DOHH2 (cell line): ENCODE data around the gene CYP4F12.

ENCODE experiments used
- EZH2phosphoT487 ChIP-seq: fragments of 200-600 bp; sonication (generic); IDR thresholded peaks from 2 replicates; pipeline ENCODE4 v1.6.1; 2017; ENCODE audit warnings: borderline replicate concordance, mild to moderate bottlenecking, antibody characterized with exemption, low read length, moderate library complexity, mixed read lengths
- TF ChIP-seq, protein P1 (sequence below): fragments of 200-600 bp; sonication (generic); IDR thresholded peaks from one replicate; pipeline ENCODE4 v1.5.1; 2014; ENCODE audit warnings: antibody characterized with exemption, mild to moderate bottlenecking, low read depth, low read length; ENCODE audit not compliant: poor library complexity, severe bottlenecking

DNA sequence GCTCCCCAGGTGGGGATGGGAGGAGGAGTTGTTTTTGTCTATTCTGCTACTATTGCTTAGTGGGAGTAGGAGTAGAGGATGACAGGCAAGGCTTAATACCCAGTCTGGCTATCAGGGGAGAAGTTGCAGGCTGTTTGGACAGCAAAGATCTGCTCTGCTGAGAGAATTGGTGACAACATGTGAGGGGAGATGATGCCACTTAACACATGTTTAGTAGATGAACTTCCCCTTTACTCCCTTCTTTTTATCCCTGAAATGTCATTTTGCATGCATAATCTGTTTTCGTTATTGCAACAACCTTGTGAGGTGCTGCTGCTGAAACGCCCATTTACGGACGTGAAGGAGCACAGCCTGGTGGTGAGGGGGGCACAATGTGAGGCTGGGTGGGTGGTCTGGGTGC lies 3.0 kb upstream of the CYP4F12 start:
- TF ChIP-seq, protein P1, sequence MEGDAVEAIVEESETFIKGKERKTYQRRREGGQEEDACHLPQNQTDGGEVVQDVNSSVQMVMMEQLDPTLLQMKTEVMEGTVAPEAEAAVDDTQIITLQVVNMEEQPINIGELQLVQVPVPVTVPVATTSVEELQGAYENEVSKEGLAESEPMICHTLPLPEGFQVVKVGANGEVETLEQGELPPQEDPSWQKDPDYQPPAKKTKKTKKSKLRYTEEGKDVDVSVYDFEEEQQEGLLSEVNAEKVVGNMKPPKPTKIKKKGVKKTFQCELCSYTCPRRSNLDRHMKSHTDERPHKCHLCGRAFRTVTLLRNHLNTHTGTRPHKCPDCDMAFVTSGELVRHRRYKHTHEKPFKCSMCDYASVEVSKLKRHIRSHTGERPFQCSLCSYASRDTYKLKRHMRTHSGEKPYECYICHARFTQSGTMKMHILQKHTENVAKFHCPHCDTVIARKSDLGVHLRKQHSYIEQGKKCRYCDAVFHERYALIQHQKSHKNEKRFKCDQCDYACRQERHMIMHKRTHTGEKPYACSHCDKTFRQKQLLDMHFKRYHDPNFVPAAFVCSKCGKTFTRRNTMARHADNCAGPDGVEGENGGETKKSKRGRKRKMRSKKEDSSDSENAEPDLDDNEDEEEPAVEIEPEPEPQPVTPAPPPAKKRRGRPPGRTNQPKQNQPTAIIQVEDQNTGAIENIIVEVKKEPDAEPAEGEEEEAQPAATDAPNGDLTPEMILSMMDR = no peak
- TF ChIP-seq EZH2phosphoT487 = no peak
